ENCODE measurements around the gene RAPGEF6. TPM values are rescaled to one million over a fixed set of nuclear protein-coding genes. Genes with fewer than 3 reads are reported as not detected.

The RAPGEF6 gene
- total RNA-seq, 1 experiment from 2014 or later: 17.4 TPM

- ChIA-PET POLR2A (interaction anchor here (0.5 to 0.9 kb wide), 2 partner anchors 24 to 186 kb away, joined by 3 to 4 read pairs; partner anchors contain the start of gene FNIP1), CTCF (interaction anchor here (2.3 kb wide), 1 partner anchor 22 kb away, joined by 8 read pairs; no protein-coding TSS in a partner anchor)
- DNase-seq: no peak
- Mint-ChIP-seq H3K36me3 (ENCODE audit: insufficient read depth, unreplicated experiment) (no peaks in the 10 kb centered on the region), H3K4me1 (ENCODE audit: low read depth, unreplicated experiment) (peaks cover 32% of the 10 kb centered on the region), H3K9me3 (ENCODE audit: unreplicated experiment) (no peaks in the 10 kb centered on the region), H3K27me3 (ENCODE audit: insufficient read depth, unreplicated experiment) (no peaks in the 10 kb centered on the region), H3K4me3 (ENCODE audit: unreplicated experiment) (no peak overlapping the region), H3K27ac (ENCODE audit: unreplicated experiment) (peak overlapping the region; percentile 87)
- TF ChIP-seq, protein P1, sequence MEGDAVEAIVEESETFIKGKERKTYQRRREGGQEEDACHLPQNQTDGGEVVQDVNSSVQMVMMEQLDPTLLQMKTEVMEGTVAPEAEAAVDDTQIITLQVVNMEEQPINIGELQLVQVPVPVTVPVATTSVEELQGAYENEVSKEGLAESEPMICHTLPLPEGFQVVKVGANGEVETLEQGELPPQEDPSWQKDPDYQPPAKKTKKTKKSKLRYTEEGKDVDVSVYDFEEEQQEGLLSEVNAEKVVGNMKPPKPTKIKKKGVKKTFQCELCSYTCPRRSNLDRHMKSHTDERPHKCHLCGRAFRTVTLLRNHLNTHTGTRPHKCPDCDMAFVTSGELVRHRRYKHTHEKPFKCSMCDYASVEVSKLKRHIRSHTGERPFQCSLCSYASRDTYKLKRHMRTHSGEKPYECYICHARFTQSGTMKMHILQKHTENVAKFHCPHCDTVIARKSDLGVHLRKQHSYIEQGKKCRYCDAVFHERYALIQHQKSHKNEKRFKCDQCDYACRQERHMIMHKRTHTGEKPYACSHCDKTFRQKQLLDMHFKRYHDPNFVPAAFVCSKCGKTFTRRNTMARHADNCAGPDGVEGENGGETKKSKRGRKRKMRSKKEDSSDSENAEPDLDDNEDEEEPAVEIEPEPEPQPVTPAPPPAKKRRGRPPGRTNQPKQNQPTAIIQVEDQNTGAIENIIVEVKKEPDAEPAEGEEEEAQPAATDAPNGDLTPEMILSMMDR (IDR thresholded peaks at IDR 0.05; ENCODE audit: insufficient read depth in 1 of 2, low read depth in 1 of 2, low read length in 1 of 2, severe bottlenecking in 1 of 2, unreplicated experiment in 1 of 2): no peak
- BruUV-seq (replicated peaks): no TSS peak
- intact Hi-C loops (cut with micrococcal nuclease; ENCODE audit: unreplicated experiment): no loop called here
- Histone ChIP-seq H3K9me3 (no peaks in the 10 kb centered on the region), H3K4me1 (peaks cover 44% of the 10 kb centered on the region), H3K27me3 (replicated peaks; ENCODE audit: control insufficient read depth, insufficient read depth, low read length) (no peaks in the 10 kb centered on the region), H3K36me3 (ENCODE audit: control insufficient read depth, insufficient read depth, low read length) (no peaks in the 10 kb centered on the region), H3K4me3 (ENCODE audit: low read depth, low read length) (no peak overlapping the region)
Observed at GRCh38 chr5:131611064-131611381, 24.0 kb downstream of the RAPGEF6 start.

- Histone ChIP-seq H3K4me3 (ENCODE audit: low read depth, low read length) (no peak overlapping the region), H3K36me3 (ENCODE audit: control insufficient read depth, insufficient read depth, low read length) (no peaks in the 10 kb centered on the region), H3K9me3 (no peaks in the 10 kb centered on the region), H3K27me3 (replicated peaks; ENCODE audit: control insufficient read depth, insufficient read depth, low read length) (no peaks in the 10 kb centered on the region), H3K4me1 (peaks cover 44% of the 10 kb centered on the region)
- no peak overlapping the region for H3K4me3 Mint-ChIP-seq (ENCODE audit: unreplicated experiment)
- no peaks in the 10 kb centered on the region for H3K27me3 Mint-ChIP-seq (ENCODE audit: insufficient read depth, unreplicated experiment)
- H3K9me3 Mint-ChIP-seq (ENCODE audit: unreplicated experiment): no peaks in the 10 kb centered on the region
- intact Hi-C loops (cut with micrococcal nuclease; ENCODE audit: unreplicated experiment): loop anchor here (1.0 kb wide), 1 partner anchor 25 kb away; the partner anchor contains the start of gene RAPGEF6
- BruUV-seq (replicated peaks): no TSS peak
- peak overlapping the region; percentile 87 for H3K27ac Mint-ChIP-seq (ENCODE audit: unreplicated experiment)
- ChIA-PET POLR2A (interaction anchor here (0.5 to 0.9 kb wide), 2 partner anchors 25 to 186 kb away, joined by 3 to 4 read pairs; partner anchors contain the start of gene FNIP1), CTCF (interaction anchor here (2.3 kb wide), 1 partner anchor 21 kb away, joined by 8 read pairs; no protein-coding TSS in a partner anchor)
- DNase-seq: peak; percentile 47 to 54
- TF ChIP-seq, protein P1 (IDR thresholded peaks at IDR 0.05; ENCODE audit: insufficient read depth in 1 of 2, low read depth in 1 of 2, low read length in 1 of 2, severe bottlenecking in 1 of 2, unreplicated experiment in 1 of 2): no peak
- peaks cover 32% of the 10 kb centered on the region for H3K4me1 Mint-ChIP-seq (ENCODE audit: low read depth, unreplicated experiment)
- no peaks in the 10 kb centered on the region for H3K36me3 Mint-ChIP-seq (ENCODE audit: insufficient read depth, unreplicated experiment)
Observed at GRCh38 chr5:131610198-131611063, 24.6 kb downstream of the RAPGEF6 start.

GRCh38 chr5:131609774-131610173 is 25.3 kb downstream of the RAPGEF6 start:
- Histone ChIP-seq H3K27me3 (replicated peaks; ENCODE audit: control insufficient read depth, insufficient read depth, low read length) (no peaks in the 10 kb centered on the region), H3K4me3 (ENCODE audit: low read depth, low read length) (no peak overlapping the region), H3K36me3 (ENCODE audit: control insufficient read depth, insufficient read depth, low read length) (no peaks in the 10 kb centered on the region), H3K4me1 (peaks cover 38% of the 10 kb centered on the region), H3K9me3 (no peaks in the 10 kb centered on the region)
- H3K27ac Mint-ChIP-seq (ENCODE audit: unreplicated experiment): peak overlapping the region; percentile 87
- no peaks in the 10 kb centered on the region for H3K36me3 Mint-ChIP-seq (ENCODE audit: insufficient read depth, unreplicated experiment)
- BruUV-seq (replicated peaks): no TSS peak
- peaks cover 29% of the 10 kb centered on the region for H3K4me1 Mint-ChIP-seq (ENCODE audit: low read depth, unreplicated experiment)
- peak in 1 of 2 experiments; percentile 7 for DNase-seq
- intact Hi-C loops (cut with micrococcal nuclease; ENCODE audit: unreplicated experiment): loop anchor here (1.0 kb wide), 1 partner anchor 26 kb away; the partner anchor contains the start of gene RAPGEF6
- no peaks in the 10 kb centered on the region for H3K27me3 Mint-ChIP-seq (ENCODE audit: insufficient read depth, unreplicated experiment)
- POLR2A ChIA-PET: no interaction called here
- TF ChIP-seq, protein P1 (IDR thresholded peaks at IDR 0.05; ENCODE audit: insufficient read depth in 1 of 2, low read depth in 1 of 2, low read length in 1 of 2, severe bottlenecking in 1 of 2, unreplicated experiment in 1 of 2): no peak
- CTCF ChIA-PET: interaction anchor here (2.3 kb wide), 1 partner anchor 20 kb away, joined by 8 read pairs; no protein-coding TSS in a partner anchor
- no peak overlapping the region for H3K4me3 Mint-ChIP-seq (ENCODE audit: unreplicated experiment)
- H3K9me3 Mint-ChIP-seq (ENCODE audit: unreplicated experiment): no peaks in the 10 kb centered on the region
